ENCODE measurements around the gene RGS7BP.

- TF ChIP-seq CTCF (IDR thresholded peaks at IDR 0.05) (no peak), POLR2A (IDR thresholded peaks at IDR 0.05) (no peak)
Measured at GRCh38 chr5:64575561-64575960, 69.7 kb downstream of the RGS7BP start.
